Body of pancreas (tissue), 4 donors: ENCODE measurements around the gene ACVR2B. TPM values are rescaled to one million over a fixed set of nuclear protein-coding genes. Genes with fewer than 3 reads are reported as not detected.

Experiments
- ATAC-seq: fragments of 150-250 bp; one replicate; pipeline ENCODE4 v1.9.1; 2016
- DNase-seq, 4 donors: peaks; one replicate each; pipeline ENCODE4 v3.0.0-alpha.2; 2019
- H3K27ac ChIP-seq, 4 donors: fragments of 200-600 bp; sonication (generic); 1 replicate in 3 of 4; 2 replicates in 1 of 4; pipeline versions ENCODE4 v1.5.1 to v1.6.1; 2016 to 2019; ENCODE audit warnings: mild to moderate bottlenecking in 1 of 4, mixed read lengths in 1 of 4, moderate library complexity in 1 of 4
- H3K27me3 ChIP-seq, 2 donors: fragments of 200-600 bp; sonication (generic); one replicate each; pipeline ENCODE4 v1.6.0; 2016; ENCODE audit warnings: mild to moderate bottlenecking in 1 of 2
- H3K36me3 ChIP-seq, 2 donors: fragments of 200-600 bp; sonication (generic); replicated peaks in 1 of 2; 2 replicates each; pipeline ENCODE4 v1.5.1; 2016; ENCODE audit warnings: low read depth in 2 of 2; ENCODE audit not compliant: insufficient read depth in 1 of 2
- H3K4me1 ChIP-seq: fragments of 200-600 bp; sonication (generic); one replicate; pipeline ENCODE4 v1.6.0; 2016
- H3K4me3 ChIP-seq, 2 donors: fragments of 200-600 bp; sonication (generic); 1 replicate in 1 of 2; 2 replicates in 1 of 2; pipeline ENCODE4 v1.5.1; 2016 to 2019
- H3K9me3 ChIP-seq, 3 donors: fragments of 200-600 bp; sonication (generic); 1 replicate in 2 of 3; 2 replicates in 1 of 3; pipeline ENCODE4 v1.5.1; 2016
- POLR2A ChIP-seq, 3 donors: fragments of 450-650 bp; IDR thresholded peaks; one replicate each; pipeline ENCODE4 v1.6.1; 2016; ENCODE audit warnings: antibody characterized with exemption in 3 of 3, mild to moderate bottlenecking in 2 of 3
- whole genome bisulfite sequencing, 2 donors: methylation state at CpG; one replicate each; pipeline ENCODE4 v1.1.5; 2017; 5-methylcytosine and 5-hydroxymethylcytosine counted together
- intact Hi-C: fragments of 100-400 bp; cut with DNase I; formaldehyde crosslinking; loops from one replicate; pipeline ENCODE4 v1.15.1; 2023
- total RNA-seq, 2 donors: library from RNA; depleted of rRNA; stranded (reverse); fragments of >200 nt; gene quantifications; one replicate each; pipeline ENCODE4 v1.1.0, GENCODE V29; 2016
- TF ChIP-seq, protein P1 (sequence below), 7 experiments: fragments of 450-650 bp in 4 of 7; fragments of 200-600 bp in 3 of 7; sonication (generic) in 3 of 7; IDR thresholded peaks; one replicate each; pipeline ENCODE4 v1.5.1; 2016 to 2019; ENCODE audit warnings: antibody characterized with exemption in 7 of 7

Gene ACVR2B
- total RNA-seq, 2 donors from 2014 or later: 7.3 to 18.1 TPM

DNA sequence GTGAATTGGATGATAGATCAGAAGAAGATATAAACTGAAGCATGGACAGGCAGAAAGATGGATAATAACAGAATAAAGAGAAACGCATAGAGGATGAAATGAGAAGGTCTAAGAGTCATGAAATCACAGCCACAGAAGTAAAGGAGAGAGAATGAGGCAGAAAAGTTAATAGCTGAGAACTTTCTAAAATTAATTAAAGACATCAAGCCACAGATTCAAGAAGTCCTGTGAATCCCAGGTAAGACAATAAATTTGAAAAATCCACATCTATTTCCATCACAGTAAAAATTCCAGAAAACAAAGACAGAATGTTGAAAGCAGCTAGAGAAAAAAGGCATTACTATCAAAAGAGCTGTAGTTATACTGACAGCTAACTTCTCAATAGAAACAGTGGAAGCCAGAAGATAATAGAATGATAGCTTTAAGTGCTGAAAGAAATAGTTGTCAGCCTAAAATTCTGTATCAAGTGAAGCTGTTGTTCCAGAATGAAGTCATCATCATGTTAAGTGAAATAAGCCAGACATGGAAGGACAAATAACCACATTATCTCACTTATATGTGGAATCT lies 12.0 kb downstream of the ACVR2B start:
- no peaks in the 10 kb centered on the region for H3K27me3 ChIP-seq
- 74 to 93% methylated on average over 1 of the region's 1 CpG for WGBS, 2 donors
- intact Hi-C loops: no loop called here
- H3K4me3 ChIP-seq: no peak overlapping the region
- ATAC-seq (no peak), DNase-seq (no peak)
- peaks cover 28% of the 10 kb centered on the region for H3K4me1 ChIP-seq
- no peaks in the 10 kb centered on the region for H3K36me3 ChIP-seq
- no peak overlapping the region for H3K27ac ChIP-seq
- H3K9me3 ChIP-seq: no peaks in the 10 kb centered on the region
- TF ChIP-seq POLR2A (IDR thresholded peaks at IDR 0.05): no peak
- TF ChIP-seq, protein P1, sequence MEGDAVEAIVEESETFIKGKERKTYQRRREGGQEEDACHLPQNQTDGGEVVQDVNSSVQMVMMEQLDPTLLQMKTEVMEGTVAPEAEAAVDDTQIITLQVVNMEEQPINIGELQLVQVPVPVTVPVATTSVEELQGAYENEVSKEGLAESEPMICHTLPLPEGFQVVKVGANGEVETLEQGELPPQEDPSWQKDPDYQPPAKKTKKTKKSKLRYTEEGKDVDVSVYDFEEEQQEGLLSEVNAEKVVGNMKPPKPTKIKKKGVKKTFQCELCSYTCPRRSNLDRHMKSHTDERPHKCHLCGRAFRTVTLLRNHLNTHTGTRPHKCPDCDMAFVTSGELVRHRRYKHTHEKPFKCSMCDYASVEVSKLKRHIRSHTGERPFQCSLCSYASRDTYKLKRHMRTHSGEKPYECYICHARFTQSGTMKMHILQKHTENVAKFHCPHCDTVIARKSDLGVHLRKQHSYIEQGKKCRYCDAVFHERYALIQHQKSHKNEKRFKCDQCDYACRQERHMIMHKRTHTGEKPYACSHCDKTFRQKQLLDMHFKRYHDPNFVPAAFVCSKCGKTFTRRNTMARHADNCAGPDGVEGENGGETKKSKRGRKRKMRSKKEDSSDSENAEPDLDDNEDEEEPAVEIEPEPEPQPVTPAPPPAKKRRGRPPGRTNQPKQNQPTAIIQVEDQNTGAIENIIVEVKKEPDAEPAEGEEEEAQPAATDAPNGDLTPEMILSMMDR (IDR thresholded peaks at IDR 0.05): no peak

DNA sequence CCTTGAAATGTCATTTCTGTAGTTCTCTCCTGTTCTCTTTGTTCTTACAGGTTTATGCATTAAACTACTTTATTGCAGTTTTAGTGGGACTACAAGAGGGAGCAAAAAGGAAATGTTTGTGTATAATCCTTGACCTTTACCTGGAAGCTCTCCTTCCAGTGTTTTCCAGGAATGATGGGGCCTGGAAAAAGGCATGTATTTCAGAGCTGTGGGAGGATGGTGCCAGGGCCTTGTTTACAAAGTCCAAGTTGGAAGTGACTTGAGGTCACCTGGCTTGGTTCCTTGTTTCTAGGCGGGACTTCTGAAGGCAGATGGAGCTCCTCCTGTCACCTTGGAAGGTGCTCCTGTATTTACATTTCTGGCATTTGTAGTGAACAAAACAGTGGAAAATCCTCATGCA lies 15.1 kb downstream of the ACVR2B start:
- peaks cover 44% of the 10 kb centered on the region for H3K4me1 ChIP-seq
- H3K4me3 ChIP-seq: no peak overlapping the region
- peak overlapping the region in 3 of 4 donors; percentile 45 to 47 (median 46) for H3K27ac ChIP-seq
- intact Hi-C loops: no loop called here
- ATAC-seq (peak; percentile 77), DNase-seq (peak; percentile 67 to 80 (median 76))
- WGBS, 2 donors: 20 to 26% methylated on average over 1 of the region's 1 CpG
- H3K36me3 ChIP-seq: no peaks in the 10 kb centered on the region
- no peaks in the 10 kb centered on the region for H3K9me3 ChIP-seq
- H3K27me3 ChIP-seq: no peaks in the 10 kb centered on the region
- TF ChIP-seq POLR2A (IDR thresholded peaks at IDR 0.05): no peak
- TF ChIP-seq, protein P1 (IDR thresholded peaks at IDR 0.05): no peak

DNA sequence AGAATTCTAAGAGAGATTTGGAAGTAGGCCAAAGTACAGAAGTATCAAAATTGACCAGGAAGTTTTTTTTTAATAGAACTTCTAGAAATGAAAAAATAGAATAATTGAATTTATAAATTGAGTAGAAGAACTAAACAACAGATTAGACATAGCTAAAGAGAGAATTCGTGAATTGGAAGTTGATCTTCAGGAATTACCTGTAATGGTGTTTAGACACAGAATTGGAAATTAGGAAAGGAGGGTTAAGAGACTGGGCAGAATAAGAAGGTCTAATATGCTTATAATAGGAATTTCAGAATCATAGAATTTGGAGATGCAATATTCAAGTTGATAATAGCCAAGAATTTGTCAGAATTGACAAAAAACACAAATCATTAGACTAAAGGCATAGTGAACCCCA lies 16.2 kb downstream of the ACVR2B start:
- ATAC-seq (no peak), DNase-seq (no peak)
- TF ChIP-seq, protein P1 (IDR thresholded peaks at IDR 0.05): no peak
- no peak for TF ChIP-seq POLR2A (IDR thresholded peaks at IDR 0.05)
- intact Hi-C loops: no loop called here
- H3K4me3 ChIP-seq: no peak overlapping the region
- peaks cover 44% of the 10 kb centered on the region for H3K4me1 ChIP-seq
- no peaks in the 10 kb centered on the region for H3K27me3 ChIP-seq
- H3K27ac ChIP-seq: peak overlapping the region in 1 of 4 donors; percentile 46
- no peaks in the 10 kb centered on the region for H3K36me3 ChIP-seq
- WGBS, 2 donors: 65 to 74% methylated on average over 1 of the region's 1 CpG
- H3K9me3 ChIP-seq: no peaks in the 10 kb centered on the region

DNA sequence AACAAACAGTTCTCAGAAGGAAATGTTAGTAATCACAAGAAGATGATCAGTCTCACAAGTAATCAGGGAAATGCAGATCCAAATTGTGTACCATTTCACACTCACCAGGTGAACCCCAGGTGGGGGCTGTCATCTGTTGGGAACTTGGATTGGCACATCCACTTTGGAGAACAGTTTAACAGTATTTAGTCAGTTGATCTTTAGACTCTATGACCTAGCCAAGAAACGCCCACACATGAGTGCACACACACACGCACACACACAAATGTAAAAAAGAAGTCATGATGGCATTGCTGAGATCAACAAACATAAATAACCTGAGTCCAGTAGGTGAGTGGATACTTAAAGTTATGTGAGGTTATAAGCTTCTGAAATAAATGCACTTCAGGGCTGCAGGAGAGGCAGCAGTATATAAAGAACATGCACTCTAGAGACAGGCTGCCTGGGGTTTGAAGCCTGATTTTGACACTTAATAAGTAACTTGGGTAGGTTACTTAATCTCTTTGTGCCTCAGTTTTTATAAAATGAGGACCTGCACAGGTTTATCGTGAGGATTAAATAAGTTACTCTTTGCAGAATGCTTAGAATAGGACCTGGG lies 17.7 kb downstream of the ACVR2B start:
- intact Hi-C loops: no loop called here
- Histone ChIP-seq H3K36me3 (no peaks in the 10 kb centered on the region), H3K27ac (no peak overlapping the region), H3K4me3 (no peak overlapping the region), H3K9me3 (no peaks in the 10 kb centered on the region), H3K27me3 (no peaks in the 10 kb centered on the region), H3K4me1 (peaks cover 44% of the 10 kb centered on the region)
- ATAC-seq: peak; percentile 47
- WGBS, 2 donors: 20 to 45% methylated on average over 3 of the region's 3 CpGs
- DNase-seq: peak in 2 of 4 donors; percentile 28 to 45
- TF ChIP-seq, protein P1 (IDR thresholded peaks at IDR 0.05): no peak
- no peak for TF ChIP-seq POLR2A (IDR thresholded peaks at IDR 0.05)

DNA sequence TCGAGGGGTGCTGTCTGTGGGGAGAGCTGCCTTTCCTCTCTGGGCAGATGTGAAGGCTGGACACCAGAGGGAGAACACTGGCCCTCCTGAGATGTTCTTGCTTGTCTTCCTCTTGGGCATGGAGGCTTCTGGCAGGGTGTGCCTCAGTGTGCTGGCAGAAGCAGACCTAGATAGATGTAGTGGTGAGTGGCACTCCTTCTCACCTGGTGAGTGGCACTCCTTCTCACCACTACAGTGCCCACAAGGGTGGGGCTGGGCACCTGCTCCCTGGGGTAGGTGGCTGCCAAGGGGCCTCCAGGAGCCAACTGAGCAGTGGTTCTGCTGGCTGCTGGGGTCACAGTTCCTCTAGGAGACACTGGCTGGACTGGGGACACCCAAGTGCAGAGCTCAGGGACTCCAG lies 18.7 kb downstream of the ACVR2B start:
- intact Hi-C loops: no loop called here
- 92% methylated on average over 1 of the region's 1 CpG; no CpG with 5 or more reads in 1 of the 2 donors for WGBS, 2 donors
- Histone ChIP-seq H3K4me3 (no peak overlapping the region), H3K27ac (no peak overlapping the region), H3K27me3 (no peaks in the 10 kb centered on the region), H3K4me1 (peaks cover 44% of the 10 kb centered on the region), H3K9me3 (no peaks in the 10 kb centered on the region), H3K36me3 (no peaks in the 10 kb centered on the region)
- TF ChIP-seq POLR2A (IDR thresholded peaks at IDR 0.05): no peak
- TF ChIP-seq, protein P1 (IDR thresholded peaks at IDR 0.05): no peak
- ATAC-seq (no peak), DNase-seq (no peak)
